CD14-positive monocyte (primary cell): Measurements from ENCODE around the gene DPM2. TPM values are rescaled to one million over a fixed set of nuclear protein-coding genes. Genes with fewer than 3 reads are reported as not detected.
A peak's percentile ranks its signal among the peaks of the same experiment; 100 is the strongest.

Experiments
- DNase-seq, 3 donors: peaks; one replicate each; pipeline ENCODE4 v3.0.0-alpha.2; 2011 to 2022
- H2AFZ ChIP-seq: 2 replicates; pipeline ENCODE4 v1.6.0; 2012; ENCODE audit warnings: mild to moderate bottlenecking, low read depth, low read length, inconsistent platforms; ENCODE audit not compliant: insufficient read depth, poor library complexity, severe bottlenecking
- H3K27ac ChIP-seq, 2 donors: 1 replicate in 1 of 2; 2 replicates in 1 of 2; pipeline ENCODE4 v1.5.1; 2012 to 2013; ENCODE audit warnings: low read length in 2 of 2, control low read depth in 1 of 2, inconsistent platforms in 1 of 2, low read depth in 1 of 2, mild to moderate bottlenecking in 1 of 2
- H3K27me3 ChIP-seq, 2 donors: one replicate each; pipeline versions ENCODE4 v1.6.0 to v1.6.1; 2011 to 2013; ENCODE audit warnings: low read length in 2 of 2; ENCODE audit not compliant: control insufficient read depth in 2 of 2, insufficient read depth in 2 of 2
- H3K36me3 ChIP-seq, 2 donors: replicated peaks in 1 of 2; 1 replicate in 1 of 2; 2 replicates in 1 of 2; pipeline versions ENCODE4 v1.5.1 to v1.6.1; 2012 to 2013; ENCODE audit warnings: low read length in 2 of 2, control low read depth in 1 of 2, inconsistent platforms in 1 of 2, mild to moderate bottlenecking in 1 of 2; ENCODE audit not compliant: insufficient read depth in 2 of 2, control insufficient read depth in 1 of 2
- H3K4me1 ChIP-seq, 2 donors: 1 replicate in 1 of 2; 2 replicates in 1 of 2; pipeline versions ENCODE4 v1.5.1 to v1.6.1; 2012 to 2013; ENCODE audit warnings: low read length in 2 of 2, control low read depth in 1 of 2, inconsistent platforms in 1 of 2, mild to moderate bottlenecking in 1 of 2, moderate library complexity in 1 of 2; ENCODE audit not compliant: insufficient read depth in 2 of 2, control insufficient read depth in 1 of 2
- H3K4me2 ChIP-seq: replicated peaks from 2 replicates; pipeline ENCODE3; 2012; ENCODE audit warnings: low read length, moderate library complexity, mild to moderate bottlenecking; ENCODE audit not compliant: poor library complexity, severe bottlenecking; ENCODE audit errors: extremely low read depth
- H3K4me3 ChIP-seq, 3 experiments: fragments of 200-600 bp in 1 of 3; sonication (generic) in 1 of 3; replicated peaks in 1 of 3; 1 replicate in 2 of 3; 2 replicates in 1 of 3; pipeline ENCODE4 v1.5.1; 2011 to 2013; ENCODE audit warnings: low read length in 3 of 3, mild to moderate bottlenecking in 3 of 3, control low read depth in 2 of 3, low read depth in 2 of 3, inconsistent platforms in 1 of 3, moderate library complexity in 1 of 3
- H3K79me2 ChIP-seq: 2 replicates; pipeline ENCODE4 v1.6.0; 2012; ENCODE audit warnings: mild to moderate bottlenecking, control low read depth, inconsistent platforms, low read length, moderate library complexity; ENCODE audit not compliant: insufficient read depth
- H3K9ac ChIP-seq: 2 replicates; pipeline ENCODE4 v1.6.0; 2017; ENCODE audit warnings: low read length, mild to moderate bottlenecking; ENCODE audit not compliant: insufficient read depth, poor library complexity, severe bottlenecking
- H3K9me3 ChIP-seq, 2 donors: replicated peaks in 1 of 2; 1 replicate in 1 of 2; 2 replicates in 1 of 2; pipeline versions ENCODE4 v1.5.1 to v1.6.1; 2012 to 2013; ENCODE audit warnings: low read length in 2 of 2, control low read depth in 1 of 2; ENCODE audit not compliant: control insufficient read depth in 1 of 2, insufficient read depth in 1 of 2
- H4K20me1 ChIP-seq: 2 replicates; pipeline ENCODE4 v1.6.0; 2012; ENCODE audit warnings: mild to moderate bottlenecking, low read length, control low read depth, moderate library complexity; ENCODE audit not compliant: insufficient read depth
- H3K27ac Mint-ChIP-seq, 7 donors: one replicate each; pipeline ENCODE4 v1.8.0; 2020; ENCODE audit warnings: mild to moderate bottlenecking in 7 of 7, mixed read lengths in 7 of 7, moderate library complexity in 6 of 7, inconsistent platforms in 2 of 7
- H3K27me3 Mint-ChIP-seq, 3 donors: one replicate each; pipeline ENCODE4 v1.8.0; 2021 to 2022; ENCODE audit warnings: low read depth in 3 of 3, mild to moderate bottlenecking in 3 of 3, mixed read lengths in 3 of 3, moderate library complexity in 3 of 3, inconsistent platforms in 1 of 3
- H3K36me3 Mint-ChIP-seq, 2 donors: one replicate each; pipeline ENCODE4 v1.8.0; 2020; ENCODE audit warnings: mixed read lengths in 2 of 2, inconsistent platforms in 1 of 2, mild to moderate bottlenecking in 1 of 2
- H3K4me1 Mint-ChIP-seq: one replicate; pipeline ENCODE4 v1.8.0; 2020; ENCODE audit warnings: mild to moderate bottlenecking, mixed read lengths
- H3K4me3 Mint-ChIP-seq, 2 donors: one replicate each; pipeline ENCODE4 v1.8.0; 2020; ENCODE audit warnings: mild to moderate bottlenecking in 2 of 2, mixed read lengths in 2 of 2, moderate library complexity in 1 of 2
- H3K9me3 Mint-ChIP-seq, 7 donors: one replicate each; pipeline ENCODE4 v1.8.0; 2020 to 2022; ENCODE audit warnings: mixed read lengths in 7 of 7, mild to moderate bottlenecking in 6 of 7, moderate library complexity in 6 of 7, inconsistent platforms in 2 of 7
- WGBS: methylation state at CpG from one replicate; pipeline ENCODE4 v1.1.5; 2013; ENCODE audit warnings: missing lambda C conversion rate; ENCODE audit not compliant: insufficient coverage; 5-methylcytosine and 5-hydroxymethylcytosine counted together
- intact Hi-C, 2 donors: fragments of 100-400 bp; cut with micrococcal nuclease; formaldehyde crosslinking; loops; one replicate each; pipeline versions ENCODE4 v1.15.0 to v1.15.1; 2023
- polyA plus RNA-seq, 3 donors: library from polyadenylated mRNA; depleted of rRNA in 1 of 3; unstranded in 2 of 3; stranded (reverse) in 1 of 3; fragments of 300-500 nt in 2 of 3; fragments of >200 nt in 1 of 3; fragmentation: Illumina TruSeq in 2 of 3; gene quantifications; 1 replicate in 2 of 3; 2 replicates in 1 of 3; pipeline ENCODE4 v1.2.3, GENCODE V29; 2012 to 2021
- TF ChIP-seq, protein P1 (sequence below): fragments of 200-600 bp; IDR thresholded peaks from one replicate; pipeline ENCODE4 v1.8.0; 2022; ENCODE audit warnings: antibody characterized with exemption, mild to moderate bottlenecking

The DPM2 gene
- polyA plus RNA-seq, 3 donors, result 22.4 to 28.7 (median 25.4) TPM

DNA sequence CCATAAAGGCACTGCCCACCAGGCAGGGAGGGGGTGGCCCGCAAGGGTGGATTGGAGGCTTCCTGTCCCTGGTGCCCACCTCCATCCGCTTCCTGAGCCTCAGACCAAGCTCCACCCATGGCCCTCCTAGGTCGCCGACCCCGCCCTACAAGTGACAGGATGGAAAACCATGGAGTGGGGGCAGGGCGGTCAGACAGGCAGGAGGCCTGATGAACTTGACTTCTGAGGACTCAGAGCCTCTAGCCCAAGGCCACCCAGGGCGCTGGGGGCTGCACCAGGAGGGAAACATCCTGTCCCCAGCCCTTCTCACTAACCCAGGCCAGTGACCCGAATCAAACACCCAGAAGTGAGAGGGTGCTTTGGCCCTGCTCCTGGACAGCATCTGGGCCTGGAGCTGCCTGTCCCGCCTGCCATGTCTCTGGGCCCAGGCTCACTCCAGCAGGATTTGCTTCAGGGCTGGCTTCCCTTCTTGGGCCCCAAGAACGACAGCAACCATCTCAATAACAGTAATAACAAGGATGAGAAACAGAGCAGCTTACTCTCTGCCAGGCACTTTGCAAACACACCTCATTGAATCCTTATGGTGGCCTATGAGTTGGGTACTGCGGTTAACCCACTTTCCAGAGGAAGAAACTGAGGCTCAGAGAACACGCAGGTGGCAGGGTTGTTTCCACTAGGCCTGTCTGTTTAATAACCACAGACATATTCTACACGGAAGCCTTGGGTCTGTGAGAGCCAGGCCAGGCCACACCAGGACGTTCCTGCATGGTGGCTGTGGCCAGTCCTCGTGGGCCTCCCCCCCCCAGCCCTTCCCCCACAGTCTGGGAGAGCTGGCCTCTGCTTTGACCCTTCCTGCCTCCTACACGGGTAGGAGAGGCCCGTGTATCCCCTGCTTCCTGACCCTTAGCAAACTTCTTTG is 33.8 kb downstream of the DPM2 start:
- Mint-ChIP-seq H3K4me1 (peaks cover 48% of the 10 kb centered on the region), H3K27ac (peak overlapping the region; percentile 67 to 97 (median 90)), H3K4me3 (peak overlapping the region; percentile 62 to 65), H3K36me3 (peaks cover 0 to 4% of the 10 kb centered on the region in 2 donors), H3K9me3 (no peaks in the 10 kb centered on the region), H3K27me3 (peaks cover 0 to 1% (median 0%) of the 10 kb centered on the region in 3 donors)
- H4K20me1 ChIP-seq, result no peaks in the 10 kb centered on the region
- no peaks in the 10 kb centered on the region for H3K27me3 ChIP-seq
- peak overlapping the region; percentile 49 for H3K4me2 ChIP-seq
- WGBS, result 11% methylated on average over 13 of the region's 17 CpGs
- DNase-seq, result peak in 1 of 3 donors; percentile 6
- H3K9ac ChIP-seq, result peak overlapping the region; percentile 53
- H3K4me3 ChIP-seq, result peak overlapping the region in 1 of 3 experiments; percentile 49
- peak overlapping the region; percentile 88 for H2AFZ ChIP-seq
- peak overlapping the region; percentile 73 to 83 for H3K27ac ChIP-seq
- H3K36me3 ChIP-seq, result peaks cover 0 to 9% of the 10 kb centered on the region in 2 donors
- H3K79me2 ChIP-seq, result no peaks in the 10 kb centered on the region
- intact Hi-C loops, result no loop called here
- peaks cover 51 to 58% of the 10 kb centered on the region in 2 donors for H3K4me1 ChIP-seq
- no peaks in the 10 kb centered on the region for H3K9me3 ChIP-seq
- TF ChIP-seq, protein P1, sequence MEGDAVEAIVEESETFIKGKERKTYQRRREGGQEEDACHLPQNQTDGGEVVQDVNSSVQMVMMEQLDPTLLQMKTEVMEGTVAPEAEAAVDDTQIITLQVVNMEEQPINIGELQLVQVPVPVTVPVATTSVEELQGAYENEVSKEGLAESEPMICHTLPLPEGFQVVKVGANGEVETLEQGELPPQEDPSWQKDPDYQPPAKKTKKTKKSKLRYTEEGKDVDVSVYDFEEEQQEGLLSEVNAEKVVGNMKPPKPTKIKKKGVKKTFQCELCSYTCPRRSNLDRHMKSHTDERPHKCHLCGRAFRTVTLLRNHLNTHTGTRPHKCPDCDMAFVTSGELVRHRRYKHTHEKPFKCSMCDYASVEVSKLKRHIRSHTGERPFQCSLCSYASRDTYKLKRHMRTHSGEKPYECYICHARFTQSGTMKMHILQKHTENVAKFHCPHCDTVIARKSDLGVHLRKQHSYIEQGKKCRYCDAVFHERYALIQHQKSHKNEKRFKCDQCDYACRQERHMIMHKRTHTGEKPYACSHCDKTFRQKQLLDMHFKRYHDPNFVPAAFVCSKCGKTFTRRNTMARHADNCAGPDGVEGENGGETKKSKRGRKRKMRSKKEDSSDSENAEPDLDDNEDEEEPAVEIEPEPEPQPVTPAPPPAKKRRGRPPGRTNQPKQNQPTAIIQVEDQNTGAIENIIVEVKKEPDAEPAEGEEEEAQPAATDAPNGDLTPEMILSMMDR, result no peak

DNA sequence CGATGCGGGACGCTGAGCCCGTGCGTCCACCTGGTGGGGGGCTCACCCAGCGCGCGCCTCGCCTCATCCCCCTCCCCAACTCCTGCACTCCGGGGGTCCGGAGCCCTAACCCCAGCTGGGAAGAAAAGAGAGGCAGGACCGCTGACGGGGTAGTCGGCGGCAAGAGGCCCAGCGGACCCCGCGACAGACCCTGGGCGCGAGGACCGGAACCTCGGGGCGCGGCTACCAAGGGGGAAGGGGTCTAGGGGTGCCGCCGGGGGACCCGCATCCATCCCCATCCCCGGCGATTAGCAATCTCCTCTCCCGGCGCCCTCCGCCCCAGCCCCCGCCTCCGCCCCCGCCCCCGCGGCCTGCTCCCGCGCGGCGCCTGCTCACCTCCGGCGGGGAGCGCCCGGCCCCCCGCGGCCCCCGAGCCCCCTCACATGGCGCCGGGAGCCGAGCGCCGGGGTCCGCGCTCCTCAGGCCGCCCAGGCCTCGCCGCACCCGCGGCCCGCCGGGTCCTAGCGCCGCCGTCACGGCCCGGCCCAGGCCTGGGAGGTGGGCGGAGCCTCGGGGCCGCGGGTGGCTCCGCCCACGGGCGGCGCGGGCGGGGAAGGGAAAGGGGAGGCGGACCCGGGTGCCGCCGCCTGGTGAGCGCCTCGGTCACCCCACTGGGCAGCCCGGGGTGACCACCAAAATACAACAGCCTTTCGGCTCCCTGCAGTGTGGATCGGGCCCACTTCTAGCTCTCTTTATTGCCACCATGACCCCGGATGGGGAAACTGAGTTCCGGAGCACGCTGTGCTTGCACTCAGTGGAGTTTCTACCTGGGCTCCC is 38.3 kb downstream of the DPM2 start, which contains the start of gene ST6GALNAC6:
Gene ST6GALNAC6, minus strand, starts transcription at position 476 of the 816 bp plus-strand sequence. CDS start 1,622 bp downstream, outside the sequence.
- Histone ChIP-seq H3K9me3 (peaks cover 16% of the 10 kb centered on the region in 2 donors), H3K27me3 (no peaks in the 10 kb centered on the region), H3K79me2 (no peaks in the 10 kb centered on the region), H3K4me2 (peak within 1 kb of the TSS; percentile 90), H3K36me3 (peaks cover 16 to 21% of the 10 kb centered on the region in 2 donors), H3K4me1 (peaks cover 37 to 46% of the 10 kb centered on the region in 2 donors), H3K27ac (peak within 1 kb of the TSS in 1 of 2 donors; percentile 33), H3K4me3 (peak within 1 kb of the TSS; percentile 62 to 84 (median 83)), H4K20me1 (no peaks in the 10 kb centered on the region), H2AFZ (peak within 1 kb of the TSS; percentile 91), H3K9ac (peak within 1 kb of the TSS; percentile 62)
- H3K36me3 Mint-ChIP-seq, result peaks cover 18 to 19% of the 10 kb centered on the region in 2 donors
- DNase-seq, result peak; percentile 57 to 66 (median 61)
- peaks cover 32% of the 10 kb centered on the region for H3K4me1 Mint-ChIP-seq
- WGBS, result under 1% methylated on average over 60 of the region's 89 CpGs
- H3K27ac Mint-ChIP-seq, result peak within 1 kb of the TSS in 4 of 7 donors; percentile 50 to 81 (median 64)
- TF ChIP-seq, protein P1, result no peak
- peak within 1 kb of the TSS; percentile 82 to 93 for H3K4me3 Mint-ChIP-seq
- intact Hi-C loops, result loop anchor here in 1 of 2 donors (2.0 kb wide), 1 partner anchor 19 kb away; no protein-coding TSS in a partner anchor
- H3K27me3 Mint-ChIP-seq, result peaks cover 1 to 9% (median 3%) of the 10 kb centered on the region in 3 donors
- peaks cover 12 to 19% (median 17%) of the 10 kb centered on the region in 7 donors for H3K9me3 Mint-ChIP-seq
